GM12878 (cell line): ENCODE results near the gene RASSF8. TPM values are rescaled to one million over a fixed set of nuclear protein-coding genes. Genes with fewer than 3 reads are reported as not detected.
A peak's percentile ranks its signal among the peaks of the same experiment; 100 is the strongest.

Experiments used
- ATAC-seq: fragments of 200-7000 bp; cut with Tn5 transposase; 3 replicates; pipeline ENCODE4 v1.9.1; 2020; ENCODE audit warnings: mild to moderate bottlenecking, moderate library complexity
- BruUV-seq: library from RNA; stranded (reverse); fragments of 400-500 nt; replicated peaks from 2 replicates; lab custom pipeline; 2021; lab: Mats Ljungman, UMichigan
- CTCF ChIA-PET: fragments of 300-600 bp; sonication (Branson Sonifier 250); formaldehyde crosslinking; extraction: SDS; loops from one replicate; lab custom pipeline; 2021; ENCODE audit warnings: inconsistent platforms; lab: Yijun Ruan, JAX
- POLR2A ChIA-PET: fragments of 350-600 bp; formaldehyde crosslinking; extraction: SDS; loops from one replicate; lab custom pipeline; 2021; ENCODE audit warnings: inconsistent platforms; lab: Charles Lee
- RAD21 ChIA-PET: fragments of 300-600 bp; sonication (Branson Sonifier 250); formaldehyde crosslinking; loops from one replicate; lab custom pipeline; 2023; ENCODE audit warnings: antibody characterized with exemption; ENCODE audit not compliant: unreplicated experiment; lab: Charles Lee
- SMC1A ChIA-PET: fragments of 300-600 bp; sonication (Branson Sonifier 250); formaldehyde crosslinking; loops from one replicate; lab custom pipeline; 2023; ENCODE audit not compliant: unreplicated experiment, uncharacterized antibody; lab: Charles Lee
- DNase-seq: peaks from one replicate; pipeline ENCODE4 v3.0.0-alpha.2; 2011; ENCODE audit warnings: low read depth, low spot score
- FAIRE-seq: peaks from 3 replicates; lab custom pipeline; 2011; peaks lifted over from hg19 to GRCh38; lab: Jason Lieb, UNC
- H2AFZ ChIP-seq: 2 replicates; pipeline ENCODE4 v1.6.0; 2011; ENCODE audit warnings: low read depth, low read length, control low read depth; ENCODE audit not compliant: control insufficient read depth
- H3K27ac ChIP-seq: 2 replicates; pipeline ENCODE4 v1.5.1; 2011; ENCODE audit warnings: control low read depth; ENCODE audit not compliant: control insufficient read depth, insufficient read depth
- H3K27me3 ChIP-seq, 2 experiments: replicated peaks in 1 of 2; 2 replicates each; pipeline versions ENCODE4 v1.6.0 to v1.6.1; 2011; ENCODE audit warnings: low read length in 1 of 2; ENCODE audit not compliant: control insufficient read depth in 2 of 2, insufficient read depth in 2 of 2
- H3K36me3 ChIP-seq, 2 experiments: 2 replicates each; pipeline ENCODE4 v1.5.1; 2011; ENCODE audit warnings: low read length in 1 of 2; ENCODE audit not compliant: control insufficient read depth in 2 of 2, insufficient read depth in 2 of 2
- H3K4me1 ChIP-seq: 2 replicates; pipeline ENCODE4 v1.6.1; 2011; ENCODE audit warnings: mild to moderate bottlenecking, low read length, moderate library complexity, mixed read lengths; ENCODE audit not compliant: control insufficient read depth, insufficient read depth
- H3K4me2 ChIP-seq: 2 replicates; pipeline ENCODE4 v1.6.0; 2011; ENCODE audit warnings: control low read depth; ENCODE audit not compliant: control insufficient read depth, insufficient read depth
- H3K4me3 ChIP-seq: fragments of 200-600 bp; sonication (generic); 2 replicates; pipeline ENCODE4 v1.5.1; 2016
- H3K79me2 ChIP-seq: 2 replicates; pipeline ENCODE4 v1.6.0; 2011; ENCODE audit warnings: low read length; ENCODE audit not compliant: control insufficient read depth, insufficient read depth
- H3K9ac ChIP-seq: 2 replicates; pipeline ENCODE4 v1.8.0; 2011; ENCODE audit warnings: low read length, control low read depth, mixed read lengths; ENCODE audit not compliant: control insufficient read depth, insufficient read depth
- H3K9me3 ChIP-seq: replicated peaks from 3 replicates; pipeline ENCODE4 v1.5.1; 2011; ENCODE audit warnings: mild to moderate bottlenecking, low read length; ENCODE audit not compliant: control insufficient read depth, insufficient read depth
- H4K20me1 ChIP-seq: 2 replicates; pipeline ENCODE4 v1.6.0; 2011; ENCODE audit not compliant: control insufficient read depth, insufficient read depth
- ATF7 ChIP-seq: fragments of 450-650 bp; IDR thresholded peaks from 2 replicates; pipeline ENCODE4 v1.6.1; 2016; ENCODE audit warnings: low read depth, mild to moderate bottlenecking
- BMI1 ChIP-seq: fragments of 450-650 bp; IDR thresholded peaks from 2 replicates; pipeline ENCODE4 v1.6.1; 2016; ENCODE audit warnings: mild to moderate bottlenecking, moderate library complexity, borderline replicate concordance
- GATAD2B ChIP-seq: fragments of 450-650 bp; conservative IDR thresholded peaks from 2 replicates; pipeline ENCODE4 v1.6.1; 2017; ENCODE audit warnings: low read depth, mild to moderate bottlenecking, moderate library complexity
- HDAC2 ChIP-seq: fragments of 200-600 bp; sonication (generic); IDR thresholded peaks from 2 replicates; pipeline ENCODE4 v1.6.1; 2017
- HDAC6 ChIP-seq: fragments of 200-600 bp; sonication (generic); IDR thresholded peaks from one replicate; pipeline ENCODE4 v1.8.0; 2017; ENCODE audit warnings: antibody characterized with exemption; ENCODE audit not compliant: unreplicated experiment
- RBBP5 ChIP-seq: fragments of 200-600 bp; sonication (generic); conservative IDR thresholded peaks from 2 replicates; pipeline ENCODE4 v1.6.1; 2016
- RUNX3 ChIP-seq: IDR thresholded peaks from 2 replicates; pipeline ENCODE4 v1.6.1; 2012; ENCODE audit warnings: low read length, inconsistent platforms
- SUPT20H ChIP-seq: IDR thresholded peaks from 2 replicates; pipeline ENCODE4 v1.6.1; 2011; ENCODE audit warnings: low read depth, mild to moderate bottlenecking, low read length, moderate library complexity, borderline replicate concordance; ENCODE audit not compliant: control insufficient read depth
- TCF7 ChIP-seq: IDR thresholded peaks from 2 replicates; pipeline ENCODE4 v1.6.1; 2014; ENCODE audit warnings: antibody characterized with exemption, borderline replicate concordance
- WGBS: methylation state at CpG from one replicate; pipeline ENCODE4 v1.1.6; 2016; ENCODE audit warnings: low lambda C conversion rate; ENCODE audit not compliant: insufficient replicate concordance, insufficient coverage; ENCODE audit errors: missing lambda C conversion rate; 5-methylcytosine and 5-hydroxymethylcytosine counted together
- in situ Hi-C: fragments of 300-500 bp; cut with MboI; formaldehyde crosslinking; loops from 9 replicates; pipeline ENCODE4 v1.14.3; 2018; ENCODE audit warnings: mixed read lengths
- intact Hi-C: fragments of 100-400 bp; cut with micrococcal nuclease; formaldehyde crosslinking; loops from one replicate; pipeline ENCODE4 v1.14.2; 2022; ENCODE audit not compliant: unreplicated experiment
- polyA plus RNA-seq, 11 experiments: library from polyadenylated mRNA; depleted of rRNA in 4 of 11; unstranded in 6 of 11; stranded (reverse) in 5 of 11; fragments of >200 nt; fragmentation: Nextera tagmentation in 4 of 11; fragmentation: Illumina TruSeq in 1 of 11; extraction: Ambion mirVana in 4 of 11; extraction: Trizol in 1 of 11; gene quantifications; 1 replicate in 1 of 11; 2 replicates in 10 of 11; pipeline versions ENCODE4 v1.2.1 to v1.2.3, GENCODE V29; 2011 to 2016; ENCODE audit warnings: inconsistent platforms in 2 of 11, missing spikeins in 2 of 11, low read depth in 1 of 11
- total RNA-seq, 4 experiments: library from RNA; depleted of rRNA in 3 of 4; stranded (reverse); fragments of >200 nt in 3 of 4; fragmentation: Illumina TruSeq in 1 of 4; extraction: Trizol in 1 of 4; gene quantifications; 2 replicates each; pipeline versions ENCODE4 v1.2.1 to v1.2.3, GENCODE V29; 2013 to 2021
- TF ChIP-seq, protein P1 (sequence below): IDR thresholded peaks from 2 replicates; pipeline ENCODE4 v1.6.1; 2011; ENCODE audit warnings: low read depth, low read length, improper control_type of control experiment, borderline replicate concordance
- TF ChIP-seq, protein P2 (sequence below): fragments of 450-650 bp; IDR thresholded peaks from 2 replicates; pipeline ENCODE4 v1.6.1; 2017; ENCODE audit warnings: mild to moderate bottlenecking, moderate library complexity
- TF ChIP-seq, protein P3 (sequence below): IDR thresholded peaks from 2 replicates; pipeline ENCODE4 v1.6.1; 2011; ENCODE audit warnings: mild to moderate bottlenecking, low read depth, low read length, moderate library complexity; ENCODE audit not compliant: insufficient replicate concordance
- TF ChIP-seq, protein P4 (sequence below): fragments of 450-650 bp; formaldehyde crosslinking; IDR thresholded peaks from 2 replicates; pipeline ENCODE4 v1.4.0; 2020; ENCODE audit warnings: mild to moderate bottlenecking, moderate library complexity

RASSF8 gene
- total and polyA plus RNA-seq, 10 of the 15 experiments (the other 5 are each of a cell fraction or from before 2014, with no cell fraction given): 0.06 to 0.18 (median 0.08) TPM; not detected in 6

DNA sequence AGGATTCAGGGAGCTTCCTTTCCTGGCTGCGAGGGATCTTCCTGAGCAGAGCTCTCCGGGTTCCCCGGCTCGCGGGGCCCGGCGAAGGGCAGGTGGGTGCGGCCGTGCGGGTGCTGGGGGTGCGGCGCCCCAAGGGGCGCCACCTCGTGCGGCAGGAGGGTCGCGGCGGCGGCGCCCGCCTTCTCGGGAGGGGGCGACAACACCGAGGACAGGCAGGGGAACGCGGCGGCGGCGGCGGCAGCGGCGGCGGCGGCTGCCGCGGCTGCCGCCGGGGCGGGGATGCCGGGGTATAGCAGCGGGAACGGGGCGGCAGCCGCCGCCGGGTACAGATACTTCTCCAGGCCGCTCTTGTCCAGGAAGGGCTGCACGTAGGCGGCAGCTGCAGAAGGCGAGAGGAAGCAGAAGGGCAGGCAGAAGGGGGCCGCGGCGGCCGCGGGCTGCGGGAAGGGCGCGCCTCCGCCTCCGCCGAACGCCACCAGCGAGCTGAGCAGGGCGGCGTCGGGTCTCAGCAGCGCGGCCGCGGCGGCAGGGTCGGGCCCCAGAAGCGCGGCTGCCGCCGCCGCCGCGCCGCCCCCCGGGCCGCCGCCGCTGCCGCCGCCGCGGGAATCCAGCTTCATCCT, 163.7 kb downstream of the RASSF8 start:
- 2% methylated on average over 51 of the region's 88 CpGs for WGBS
- Histone ChIP-seq H3K9ac (peak overlapping the region; percentile 35; the same call in 1 of the 2 replicates), H4K20me1 (no peaks in the 10 kb centered on the region), H3K27ac (no peak overlapping the region), H3K9me3 (no peaks in the 10 kb centered on the region), H3K4me3 (peak overlapping the region; percentile 70), H3K79me2 (no peaks in the 10 kb centered on the region), H3K27me3 (peaks cover 10 to 37% of the 10 kb centered on the region in 2 experiments), H3K36me3 (no peaks in the 10 kb centered on the region), H3K4me2 (peak overlapping the region; percentile 94), H2AFZ (peak overlapping the region; percentile 58), H3K4me1 (peaks cover 28% of the 10 kb centered on the region)
- peak; percentile 13 for ATAC-seq
- ChIA-PET CTCF (interaction anchor here (0.7 to 7.8 kb wide), 31 partner anchors 8 to 530 kb away, joined by 3 to 74 read pairs (median 4); no protein-coding TSS in a partner anchor), RAD21 (interaction anchor here (0.7 to 5.7 kb wide), 20 partner anchors 21 to 592 kb away, joined by 3 to 29 read pairs (median 4); partner anchors contain the start of gene SSPN), SMC1A (interaction anchor here (0.5 to 8.3 kb wide), 20 partner anchors 22 to 520 kb away, joined by 3 to 91 read pairs (median 4); no protein-coding TSS in a partner anchor), POLR2A (interaction anchor here (0.5 to 1.8 kb wide), 2 partner anchors 131 to 153 kb away, joined by 3 to 4 read pairs; no protein-coding TSS in a partner anchor)
- BruUV-seq: no TSS peak
- no peak for FAIRE-seq
- intact Hi-C loops (loop anchor here (5.0 kb wide), 1 partner anchor 150 kb away; no protein-coding TSS in a partner anchor), in situ Hi-C loops (loop anchor here (25.0 kb wide), 1 partner anchor 515 kb away; no protein-coding TSS in a partner anchor)
- DNase-seq: no peak
- TF ChIP-seq TCF7 (no peak), ATF7 (no peak), HDAC2 (no peak), RBBP5 (no peak), RUNX3 (no peak), SUPT20H (no peak), BMI1 (no peak), HDAC6 (no peak), GATAD2B (0 out of 2 replicates have a peak, but pooled peaks have one; percentile 22)
- TF ChIP-seq, protein P1, sequence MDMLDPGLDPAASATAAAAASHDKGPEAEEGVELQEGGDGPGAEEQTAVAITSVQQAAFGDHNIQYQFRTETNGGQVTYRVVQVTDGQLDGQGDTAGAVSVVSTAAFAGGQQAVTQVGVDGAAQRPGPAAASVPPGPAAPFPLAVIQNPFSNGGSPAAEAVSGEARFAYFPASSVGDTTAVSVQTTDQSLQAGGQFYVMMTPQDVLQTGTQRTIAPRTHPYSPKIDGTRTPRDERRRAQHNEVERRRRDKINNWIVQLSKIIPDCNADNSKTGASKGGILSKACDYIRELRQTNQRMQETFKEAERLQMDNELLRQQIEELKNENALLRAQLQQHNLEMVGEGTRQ: no peak
- TF ChIP-seq, protein P2, sequence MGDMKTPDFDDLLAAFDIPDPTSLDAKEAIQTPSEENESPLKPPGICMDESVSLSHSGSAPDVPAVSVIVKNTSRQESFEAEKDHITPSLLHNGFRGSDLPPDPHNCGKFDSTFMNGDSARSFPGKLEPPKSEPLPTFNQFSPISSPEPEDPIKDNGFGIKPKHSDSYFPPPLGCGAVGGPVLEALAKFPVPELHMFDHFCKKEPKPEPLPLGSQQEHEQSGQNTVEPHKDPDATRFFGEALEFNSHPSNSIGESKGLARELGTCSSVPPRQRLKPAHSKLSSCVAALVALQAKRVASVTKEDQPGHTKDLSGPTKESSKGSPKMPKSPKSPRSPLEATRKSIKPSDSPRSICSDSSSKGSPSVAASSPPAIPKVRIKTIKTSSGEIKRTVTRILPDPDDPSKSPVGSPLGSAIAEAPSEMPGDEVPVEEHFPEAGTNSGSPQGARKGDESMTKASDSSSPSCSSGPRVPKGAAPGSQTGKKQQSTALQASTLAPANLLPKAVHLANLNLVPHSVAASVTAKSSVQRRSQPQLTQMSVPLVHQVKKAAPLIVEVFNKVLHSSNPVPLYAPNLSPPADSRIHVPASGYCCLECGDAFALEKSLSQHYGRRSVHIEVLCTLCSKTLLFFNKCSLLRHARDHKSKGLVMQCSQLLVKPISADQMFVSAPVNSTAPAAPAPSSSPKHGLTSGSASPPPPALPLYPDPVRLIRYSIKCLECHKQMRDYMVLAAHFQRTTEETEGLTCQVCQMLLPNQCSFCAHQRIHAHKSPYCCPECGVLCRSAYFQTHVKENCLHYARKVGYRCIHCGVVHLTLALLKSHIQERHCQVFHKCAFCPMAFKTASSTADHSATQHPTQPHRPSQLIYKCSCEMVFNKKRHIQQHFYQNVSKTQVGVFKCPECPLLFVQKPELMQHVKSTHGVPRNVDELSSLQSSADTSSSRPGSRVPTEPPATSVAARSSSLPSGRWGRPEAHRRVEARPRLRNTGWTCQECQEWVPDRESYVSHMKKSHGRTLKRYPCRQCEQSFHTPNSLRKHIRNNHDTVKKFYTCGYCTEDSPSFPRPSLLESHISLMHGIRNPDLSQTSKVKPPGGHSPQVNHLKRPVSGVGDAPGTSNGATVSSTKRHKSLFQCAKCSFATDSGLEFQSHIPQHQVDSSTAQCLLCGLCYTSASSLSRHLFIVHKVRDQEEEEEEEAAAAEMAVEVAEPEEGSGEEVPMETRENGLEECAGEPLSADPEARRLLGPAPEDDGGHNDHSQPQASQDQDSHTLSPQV: no peak
- TF ChIP-seq, protein P3, sequence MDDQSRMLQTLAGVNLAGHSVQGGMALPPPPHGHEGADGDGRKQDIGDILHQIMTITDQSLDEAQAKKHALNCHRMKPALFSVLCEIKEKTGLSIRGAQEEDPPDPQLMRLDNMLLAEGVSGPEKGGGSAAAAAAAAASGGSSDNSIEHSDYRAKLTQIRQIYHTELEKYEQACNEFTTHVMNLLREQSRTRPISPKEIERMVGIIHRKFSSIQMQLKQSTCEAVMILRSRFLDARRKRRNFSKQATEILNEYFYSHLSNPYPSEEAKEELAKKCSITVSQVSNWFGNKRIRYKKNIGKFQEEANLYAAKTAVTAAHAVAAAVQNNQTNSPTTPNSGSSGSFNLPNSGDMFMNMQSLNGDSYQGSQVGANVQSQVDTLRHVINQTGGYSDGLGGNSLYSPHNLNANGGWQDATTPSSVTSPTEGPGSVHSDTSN: no peak
- TF ChIP-seq, protein P4, sequence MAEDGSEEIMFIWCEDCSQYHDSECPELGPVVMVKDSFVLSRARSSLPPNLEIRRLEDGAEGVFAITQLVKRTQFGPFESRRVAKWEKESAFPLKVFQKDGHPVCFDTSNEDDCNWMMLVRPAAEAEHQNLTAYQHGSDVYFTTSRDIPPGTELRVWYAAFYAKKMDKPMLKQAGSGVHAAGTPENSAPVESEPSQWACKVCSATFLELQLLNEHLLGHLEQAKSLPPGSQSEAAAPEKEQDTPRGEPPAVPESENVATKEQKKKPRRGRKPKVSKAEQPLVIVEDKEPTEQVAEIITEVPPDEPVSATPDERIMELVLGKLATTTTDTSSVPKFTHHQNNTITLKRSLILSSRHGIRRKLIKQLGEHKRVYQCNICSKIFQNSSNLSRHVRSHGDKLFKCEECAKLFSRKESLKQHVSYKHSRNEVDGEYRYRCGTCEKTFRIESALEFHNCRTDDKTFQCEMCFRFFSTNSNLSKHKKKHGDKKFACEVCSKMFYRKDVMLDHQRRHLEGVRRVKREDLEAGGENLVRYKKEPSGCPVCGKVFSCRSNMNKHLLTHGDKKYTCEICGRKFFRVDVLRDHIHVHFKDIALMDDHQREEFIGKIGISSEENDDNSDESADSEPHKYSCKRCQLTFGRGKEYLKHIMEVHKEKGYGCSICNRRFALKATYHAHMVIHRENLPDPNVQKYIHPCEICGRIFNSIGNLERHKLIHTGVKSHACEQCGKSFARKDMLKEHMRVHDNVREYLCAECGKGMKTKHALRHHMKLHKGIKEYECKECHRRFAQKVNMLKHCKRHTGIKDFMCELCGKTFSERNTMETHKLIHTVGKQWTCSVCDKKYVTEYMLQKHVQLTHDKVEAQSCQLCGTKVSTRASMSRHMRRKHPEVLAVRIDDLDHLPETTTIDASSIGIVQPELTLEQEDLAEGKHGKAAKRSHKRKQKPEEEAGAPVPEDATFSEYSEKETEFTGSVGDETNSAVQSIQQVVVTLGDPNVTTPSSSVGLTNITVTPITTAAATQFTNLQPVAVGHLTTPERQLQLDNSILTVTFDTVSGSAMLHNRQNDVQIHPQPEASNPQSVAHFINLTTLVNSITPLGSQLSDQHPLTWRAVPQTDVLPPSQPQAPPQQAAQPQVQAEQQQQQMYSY: no peak
